GM12865 (cell line): ENCODE data around the gene PAFAH1B2.
"Not testable (repeated sequence)": the region's sequence is repeated elsewhere in the genome, so short reads cannot be mapped to it uniquely, and the experiment has no call there.

Experiments used
- DNase-seq: peaks from one replicate; pipeline ENCODE4 v3.0.0; 2010; ENCODE audit warnings: low read depth
- H3K4me3 ChIP-seq: 2 replicates; pipeline ENCODE4 v1.5.1; 2011; ENCODE audit warnings: mild to moderate bottlenecking, low read depth, low read length, control low read depth
- TF ChIP-seq, protein P1 (sequence below): IDR thresholded peaks from 2 replicates; pipeline ENCODE4 v1.5.1; 2011; ENCODE audit warnings: low read length, control low read depth, low read depth, inconsistent platforms; ENCODE audit not compliant: insufficient read depth; ENCODE audit errors: missing control alignments

Gene PAFAH1B2

DNA sequence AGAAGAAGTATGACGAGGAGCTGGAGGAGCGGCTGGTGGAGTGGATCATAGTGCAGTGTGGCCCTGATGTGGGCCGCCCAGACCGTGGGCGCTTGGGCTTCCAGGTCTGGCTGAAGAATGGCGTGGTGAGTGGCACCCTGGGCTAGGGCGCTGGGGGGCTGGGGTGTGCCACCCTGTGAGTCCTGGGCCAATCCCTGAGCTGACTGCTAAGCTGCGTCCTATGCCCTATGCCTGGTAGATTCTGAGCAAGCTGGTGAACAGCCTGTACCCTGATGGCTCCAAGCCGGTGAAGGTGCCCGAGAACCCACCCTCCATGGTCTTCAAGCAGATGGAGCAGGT lies 59.0 kb downstream of the PAFAH1B2 start:
- TF ChIP-seq, protein P1, sequence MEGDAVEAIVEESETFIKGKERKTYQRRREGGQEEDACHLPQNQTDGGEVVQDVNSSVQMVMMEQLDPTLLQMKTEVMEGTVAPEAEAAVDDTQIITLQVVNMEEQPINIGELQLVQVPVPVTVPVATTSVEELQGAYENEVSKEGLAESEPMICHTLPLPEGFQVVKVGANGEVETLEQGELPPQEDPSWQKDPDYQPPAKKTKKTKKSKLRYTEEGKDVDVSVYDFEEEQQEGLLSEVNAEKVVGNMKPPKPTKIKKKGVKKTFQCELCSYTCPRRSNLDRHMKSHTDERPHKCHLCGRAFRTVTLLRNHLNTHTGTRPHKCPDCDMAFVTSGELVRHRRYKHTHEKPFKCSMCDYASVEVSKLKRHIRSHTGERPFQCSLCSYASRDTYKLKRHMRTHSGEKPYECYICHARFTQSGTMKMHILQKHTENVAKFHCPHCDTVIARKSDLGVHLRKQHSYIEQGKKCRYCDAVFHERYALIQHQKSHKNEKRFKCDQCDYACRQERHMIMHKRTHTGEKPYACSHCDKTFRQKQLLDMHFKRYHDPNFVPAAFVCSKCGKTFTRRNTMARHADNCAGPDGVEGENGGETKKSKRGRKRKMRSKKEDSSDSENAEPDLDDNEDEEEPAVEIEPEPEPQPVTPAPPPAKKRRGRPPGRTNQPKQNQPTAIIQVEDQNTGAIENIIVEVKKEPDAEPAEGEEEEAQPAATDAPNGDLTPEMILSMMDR: no peak
- no peak for DNase-seq
- no peak overlapping the region for H3K4me3 ChIP-seq

DNA sequence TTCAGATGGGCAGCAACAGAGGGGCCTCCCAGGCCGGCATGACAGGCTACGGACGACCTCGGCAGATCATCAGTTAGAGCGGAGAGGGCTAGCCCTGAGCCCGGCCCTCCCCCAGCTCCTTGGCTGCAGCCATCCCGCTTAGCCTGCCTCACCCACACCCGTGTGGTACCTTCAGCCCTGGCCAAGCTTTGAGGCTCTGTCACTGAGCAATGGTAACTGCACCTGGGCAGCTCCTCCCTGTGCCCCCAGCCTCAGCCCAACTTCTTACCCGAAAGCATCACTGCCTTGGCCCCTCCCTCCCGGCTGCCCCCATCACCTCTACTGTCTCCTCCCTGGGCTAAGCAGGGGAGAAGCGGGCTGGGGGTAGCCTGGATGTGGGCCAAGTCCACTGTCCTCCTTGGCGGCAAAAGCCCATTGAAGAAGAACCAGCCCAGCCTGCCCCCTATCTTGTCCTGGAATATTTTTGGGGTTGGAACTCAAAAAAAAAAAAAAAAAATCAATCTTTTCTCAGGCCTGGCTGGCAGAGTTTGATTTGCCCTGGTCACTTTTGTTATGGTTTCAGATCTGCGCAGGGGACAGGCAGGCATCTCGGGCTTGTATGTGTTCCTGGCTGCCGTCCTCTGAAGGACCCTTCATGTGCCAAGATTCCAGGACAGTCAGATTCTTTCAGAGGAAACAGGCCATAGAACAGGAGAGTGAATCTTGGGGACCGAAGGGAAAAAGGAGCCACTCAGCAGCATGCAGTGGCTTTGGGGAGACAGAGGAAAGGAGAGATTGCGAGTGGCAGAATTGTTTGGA lies 60.4 kb downstream of the PAFAH1B2 start:
- no peak overlapping the region for H3K4me3 ChIP-seq
- TF ChIP-seq, protein P1: no peak
- DNase-seq: no peak

DNA sequence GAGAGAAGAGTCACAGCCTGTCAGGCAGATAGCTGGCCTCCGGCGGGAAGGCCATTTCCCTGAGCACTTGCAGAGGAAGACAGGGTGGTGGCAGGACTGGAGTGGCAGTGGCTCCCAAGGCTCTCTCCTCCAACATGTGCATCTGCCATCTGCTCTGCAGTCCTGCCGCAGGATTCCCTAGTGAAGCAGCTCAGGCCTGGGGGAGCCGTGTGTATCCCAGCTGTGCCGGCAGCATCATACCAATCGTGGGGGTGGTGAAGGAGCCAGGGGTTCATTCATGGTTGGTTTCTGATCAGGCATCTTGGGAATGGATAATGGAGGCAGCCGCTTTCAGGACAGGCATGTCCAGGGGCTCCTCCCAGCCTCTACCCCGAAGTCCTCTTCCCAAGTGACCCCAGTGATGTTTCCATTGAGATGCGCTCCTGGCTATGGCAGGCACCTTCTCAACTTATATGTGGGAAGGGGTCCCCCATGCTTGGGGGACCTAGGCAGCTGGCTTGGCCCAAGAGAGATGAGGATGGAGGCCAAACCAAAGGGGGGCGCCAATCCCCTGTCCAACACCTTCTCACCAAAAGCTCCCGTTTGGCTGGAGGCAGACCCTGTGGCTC lies 61.2 kb downstream of the PAFAH1B2 start:
- TF ChIP-seq, protein P1: no peak
- DNase-seq: no peak
- no peak overlapping the region for H3K4me3 ChIP-seq

DNA sequence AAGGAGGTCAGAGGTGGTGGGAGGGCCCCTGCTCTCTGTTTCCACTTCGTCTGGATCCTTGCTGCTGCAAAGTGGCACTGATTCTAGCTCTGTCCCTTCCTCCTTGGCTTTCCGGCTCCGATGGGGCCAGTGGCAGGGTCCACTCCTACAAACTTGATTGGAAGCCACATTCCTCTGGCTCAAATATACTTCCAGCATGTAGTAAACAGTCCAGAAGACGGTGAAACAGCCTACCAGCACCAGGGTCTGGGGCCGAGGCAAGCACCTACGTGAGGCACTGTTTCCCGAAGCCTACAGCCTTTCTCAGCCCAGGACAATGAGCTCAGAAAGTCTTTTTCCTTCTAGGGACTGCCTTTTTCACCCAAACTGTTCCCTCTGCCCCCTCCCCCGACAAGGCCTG lies 62.0 kb downstream of the PAFAH1B2 start:
- DNase-seq, H3K4me3 ChIP-seq: not testable (repeated sequence)

DNA sequence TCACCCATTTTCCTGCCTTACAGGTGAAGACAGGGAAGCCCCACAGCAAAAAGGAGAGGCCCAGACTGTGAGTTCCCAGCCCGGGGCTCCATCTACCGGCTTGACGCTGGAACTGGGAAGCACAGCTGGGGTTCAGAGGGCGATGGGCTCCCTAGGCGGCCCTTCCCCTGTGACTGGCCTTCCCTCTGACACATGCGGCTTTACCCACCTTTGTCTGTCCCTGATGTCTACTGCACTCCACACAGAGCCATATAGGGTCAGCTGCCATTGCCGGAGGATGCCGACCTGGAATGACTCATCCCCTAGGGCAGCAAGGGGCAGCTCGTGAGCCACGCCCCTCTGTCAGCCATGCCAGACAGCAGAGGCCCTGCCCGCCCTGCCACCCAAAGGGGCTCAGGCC lies 62.8 kb downstream of the PAFAH1B2 start:
- H3K4me3 ChIP-seq, DNase-seq: not testable (repeated sequence)

DNA sequence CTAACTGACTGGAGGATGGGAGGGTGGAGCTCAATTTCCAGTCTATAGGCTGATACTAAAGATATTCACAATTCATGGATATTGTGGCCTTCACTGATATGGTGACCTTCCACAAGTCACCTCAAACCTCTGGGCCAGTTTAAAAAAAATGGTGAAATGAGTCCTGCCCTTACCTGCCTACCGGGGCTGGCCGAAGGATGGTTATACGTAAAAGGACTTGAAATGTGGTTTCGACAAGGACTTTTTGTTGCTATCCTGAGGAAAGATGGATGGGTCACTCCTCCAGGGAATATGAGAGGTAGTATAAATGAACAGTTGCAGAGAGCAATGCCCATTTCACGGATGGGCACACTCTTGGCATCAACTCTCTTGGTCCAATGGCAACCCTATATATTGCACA lies 63.4 kb downstream of the PAFAH1B2 start:
- DNase-seq, H3K4me3 ChIP-seq: not testable (repeated sequence)

GRCh38 chr11:117208710-117209109 lies 64.6 kb downstream of the PAFAH1B2 start:
- H3K4me3 ChIP-seq, DNase-seq: not testable (repeated sequence)

DNA sequence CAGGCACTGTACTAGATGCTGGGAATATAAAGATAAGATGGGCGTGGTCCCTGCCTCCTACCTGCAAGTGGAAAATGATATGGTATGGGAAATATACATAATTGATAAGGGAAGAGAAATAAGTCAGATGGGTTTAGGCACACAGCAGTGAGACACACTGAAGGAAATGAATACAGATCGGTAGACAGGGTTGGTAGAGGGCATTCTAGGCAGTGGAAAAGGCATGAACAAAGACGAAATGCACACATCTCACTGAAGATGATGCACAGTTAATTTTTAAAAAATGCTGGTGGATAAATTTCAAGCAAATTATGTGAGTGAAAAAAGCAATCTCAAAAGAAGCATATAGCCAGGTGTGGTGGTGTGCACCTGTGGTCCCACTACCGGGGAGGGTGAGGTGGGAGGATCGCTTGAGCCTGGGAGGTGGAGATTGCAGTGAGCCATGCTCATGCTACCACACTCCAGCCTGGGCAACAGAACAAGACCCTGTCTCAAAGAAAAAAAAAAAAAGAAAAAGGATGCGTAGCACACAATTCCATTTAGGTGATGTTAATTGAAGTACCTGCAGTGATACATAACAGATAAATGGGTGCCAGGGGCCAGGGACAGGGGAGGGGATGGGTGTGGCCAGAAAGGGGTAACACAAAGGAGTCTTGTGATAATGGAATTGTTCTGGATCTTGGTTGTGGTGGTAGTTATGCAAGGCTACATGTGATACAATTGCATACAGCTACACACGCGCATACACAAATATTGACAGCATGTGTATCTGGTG lies 65.5 kb downstream of the PAFAH1B2 start:
- DNase-seq: not testable (repeated sequence)

GRCh38 chr11:117210620-117211019 lies 66.5 kb downstream of the PAFAH1B2 start:
- TF ChIP-seq, protein P1: no peak
- no peak for DNase-seq
- no peak overlapping the region for H3K4me3 ChIP-seq

More for the DNA sequence above, 65.5 kb downstream of the PAFAH1B2 start:
- H3K4me3 ChIP-seq: not testable (repeated sequence)
